Measurements from ENCODE around the gene ACO2.

Gene ACO2

GRCh38 chr22:41468381-41469217, at the start of gene ACO2, which contains the start of gene PHF5A:
Gene ACO2 (plus strand): TSS chr22:41469117. CDS start chr22:41469147, 30 bp downstream.
Gene PHF5A (minus strand): TSS chr22:41468692. CDS start chr22:41468653, 39 bp downstream.
- Histone ChIP-seq H3K27ac (ENCODE audit: low read depth, low read length) (peak within 1 kb of the TSS; percentile 82), H3K27me3 (ENCODE audit: control insufficient read depth, low read length) (no peaks in the 10 kb centered on the region), H3K36me3 (ENCODE audit: control insufficient read depth, low read length) (peaks cover 65% of the 10 kb centered on the region), H3K4me3 (ENCODE audit: low read length) (peak within 1 kb of the TSS; percentile 91), H3K4me2 (ENCODE audit: low read length) (peak within 1 kb of the TSS; percentile 84), H4K20me1 (ENCODE audit: control insufficient read depth, insufficient read depth, low read depth, low read length) (no peaks in the 10 kb centered on the region), H3K9me2 (replicated peaks; ENCODE audit: control insufficient read depth, low read length) (no peaks in the 10 kb centered on the region), H3K4me1 (ENCODE audit: control insufficient read depth, low read length) (peaks cover 44% of the 10 kb centered on the region), H3F3A (ENCODE audit: control insufficient read depth, insufficient read depth) (no peaks in the 10 kb centered on the region), H3K9me3 (ENCODE audit: control insufficient read depth, insufficient read depth, low read length) (no peaks in the 10 kb centered on the region), H3K79me2 (ENCODE audit: control insufficient read depth, low read length) (peaks cover 97% of the 10 kb centered on the region)
- no peak for TF ChIP-seq CTCF (IDR thresholded peaks at IDR 0.05; ENCODE audit: low read depth, low read length, poor library complexity, severe bottlenecking)
- TF ChIP-seq EZH2phosphoT487 (IDR thresholded peaks at IDR 0.05; ENCODE audit: borderline replicate concordance, low read length) = no peak

- H4K20me1 ChIP-seq (ENCODE audit: control insufficient read depth, insufficient read depth, low read depth, low read length) = no peaks in the 10 kb centered on the region
- H3K4me2 ChIP-seq (ENCODE audit: low read length) = no peak overlapping the region
- peaks cover 4% of the 10 kb centered on the region for H3K79me2 ChIP-seq (ENCODE audit: control insufficient read depth, low read length)
- no peaks in the 10 kb centered on the region for H3K9me2 ChIP-seq (replicated peaks; ENCODE audit: control insufficient read depth, low read length)
- H3K4me3 ChIP-seq (ENCODE audit: low read length) = no peak overlapping the region
- peaks cover 29% of the 10 kb centered on the region for H3K36me3 ChIP-seq (ENCODE audit: control insufficient read depth, low read length)
- peaks cover 8% of the 10 kb centered on the region; the same call in 1 of the 2 replicates for H3F3A ChIP-seq (ENCODE audit: control insufficient read depth, insufficient read depth)
- no peaks in the 10 kb centered on the region for H3K27me3 ChIP-seq (ENCODE audit: control insufficient read depth, low read length)
- peaks cover 29% of the 10 kb centered on the region for H3K4me1 ChIP-seq (ENCODE audit: control insufficient read depth, low read length)
- H3K27ac ChIP-seq (ENCODE audit: low read depth, low read length) = no peak overlapping the region
- TF ChIP-seq CTCF (IDR thresholded peaks at IDR 0.05; ENCODE audit: low read depth, low read length, poor library complexity, severe bottlenecking) = no peak
- TF ChIP-seq EZH2phosphoT487 (IDR thresholded peaks at IDR 0.05; ENCODE audit: borderline replicate concordance, low read length) = no peak
- H3K9me3 ChIP-seq (ENCODE audit: control insufficient read depth, insufficient read depth, low read length) = no peaks in the 10 kb centered on the region
Measured at GRCh38 chr22:41425660-41426365, 43.1 kb upstream of the ACO2 start.

- Histone ChIP-seq H3K4me2 (ENCODE audit: low read length) (no peak overlapping the region), H3K79me2 (ENCODE audit: control insufficient read depth, low read length) (peaks cover 15% of the 10 kb centered on the region), H3K36me3 (ENCODE audit: control insufficient read depth, low read length) (peaks cover 44% of the 10 kb centered on the region), H3K4me3 (ENCODE audit: low read length) (no peak overlapping the region), H3K4me1 (ENCODE audit: control insufficient read depth, low read length) (peaks cover 4% of the 10 kb centered on the region; the same call in 1 of the 2 replicates), H3K27ac (ENCODE audit: low read depth, low read length) (no peak overlapping the region), H3F3A (ENCODE audit: control insufficient read depth, insufficient read depth) (peaks cover 13% of the 10 kb centered on the region; the same call in 1 of the 2 replicates), H4K20me1 (ENCODE audit: control insufficient read depth, insufficient read depth, low read depth, low read length) (no peaks in the 10 kb centered on the region), H3K9me2 (replicated peaks; ENCODE audit: control insufficient read depth, low read length) (no peaks in the 10 kb centered on the region), H3K27me3 (ENCODE audit: control insufficient read depth, low read length) (no peaks in the 10 kb centered on the region), H3K9me3 (ENCODE audit: control insufficient read depth, insufficient read depth, low read length) (no peaks in the 10 kb centered on the region)
- TF ChIP-seq CTCF (IDR thresholded peaks at IDR 0.05; ENCODE audit: low read depth, low read length, poor library complexity, severe bottlenecking) (no peak), EZH2phosphoT487 (IDR thresholded peaks at IDR 0.05; ENCODE audit: borderline replicate concordance, low read length) (no peak)
Measured at GRCh38 chr22:41429232-41429950, 39.5 kb upstream of the ACO2 start.
